Caco-2 (cell line): Measurements from ENCODE around the gene EMP1. TPM values are rescaled to one million over a fixed set of nuclear protein-coding genes. Genes with fewer than 3 reads are reported as not detected.

Experiments used
- BruUV-seq: library from RNA; stranded (reverse); fragments of 400-500 nt; replicated peaks from 2 replicates; lab custom pipeline; 2021; lab: Mats Ljungman, UMichigan
- CTCF ChIA-PET: fragments of 300-600 bp; sonication (Branson Sonifier 250); formaldehyde crosslinking; loops from one replicate; lab custom pipeline; 2022; ENCODE audit warnings: antibody characterized with exemption; lab: Charles Lee
- POLR2A ChIA-PET: fragments of 300-600 bp; sonication (Branson Sonifier 250); formaldehyde crosslinking; loops from one replicate; lab custom pipeline; 2022; ENCODE audit warnings: antibody characterized with exemption; lab: Charles Lee
- DNase-seq, 2 experiments: peaks; one replicate each; pipeline versions ENCODE4 v3.0.0 to v3.0.0-alpha.2; 2020 to 2022
- H3K27me3 ChIP-seq: replicated peaks from 2 replicates; pipeline ENCODE4 v1.6.0; 2011; ENCODE audit warnings: low read length; ENCODE audit not compliant: control insufficient read depth, insufficient read depth
- H3K36me3 ChIP-seq: 2 replicates; pipeline ENCODE4 v1.5.1; 2011; ENCODE audit warnings: low read length; ENCODE audit not compliant: control insufficient read depth, insufficient read depth
- H3K4me1 ChIP-seq: fragments of 250-450 bp; sonication (Bioruptor Pico); 2 replicates; pipeline ENCODE4 v1.5.1; 2020; ENCODE audit warnings: mild to moderate bottlenecking
- H3K4me3 ChIP-seq: 2 replicates; pipeline ENCODE4 v1.5.1; 2011; ENCODE audit warnings: low read depth, mild to moderate bottlenecking, control low read depth, low read length
- H3K9me3 ChIP-seq: fragments of 250-450 bp; sonication (Bioruptor Pico); 2 replicates; pipeline ENCODE4 v1.5.1; 2020; ENCODE audit warnings: mild to moderate bottlenecking, moderate library complexity
- H3K27ac Mint-ChIP-seq: one replicate; pipeline ENCODE4 v1.8.0; 2022; ENCODE audit warnings: mixed read lengths; ENCODE audit not compliant: unreplicated experiment
- H3K27me3 Mint-ChIP-seq: one replicate; pipeline ENCODE4 v1.8.0; 2022; ENCODE audit warnings: mixed read lengths; ENCODE audit not compliant: insufficient read depth, unreplicated experiment
- H3K36me3 Mint-ChIP-seq: one replicate; pipeline ENCODE4 v1.8.0; 2022; ENCODE audit warnings: mild to moderate bottlenecking, mixed read lengths; ENCODE audit not compliant: insufficient read depth, unreplicated experiment
- H3K4me1 Mint-ChIP-seq: one replicate; pipeline ENCODE4 v1.8.0; 2022; ENCODE audit warnings: low read depth, mixed read lengths; ENCODE audit not compliant: unreplicated experiment
- H3K4me3 Mint-ChIP-seq: one replicate; pipeline ENCODE4 v1.8.0; 2022; ENCODE audit warnings: mild to moderate bottlenecking, moderate library complexity, mixed read lengths; ENCODE audit not compliant: unreplicated experiment
- H3K9me3 Mint-ChIP-seq: one replicate; pipeline ENCODE4 v1.8.0; 2022; ENCODE audit warnings: mixed read lengths; ENCODE audit not compliant: unreplicated experiment
- CTCF ChIP-seq, 2 experiments: fragments of 200-600 bp in 1 of 2; IDR thresholded peaks; 1 replicate in 1 of 2; 2 replicates in 1 of 2; pipeline versions ENCODE4 v1.5.1 to v1.8.0; 2011 to 2022; ENCODE audit warnings: antibody characterized with exemption in 1 of 2, control low read depth in 1 of 2, inconsistent platforms in 1 of 2, low read depth in 1 of 2, low read length in 1 of 2, mild to moderate bottlenecking in 1 of 2, moderate library complexity in 1 of 2; ENCODE audit not compliant: insufficient read depth in 1 of 2, severe bottlenecking in 1 of 2, unreplicated experiment in 1 of 2
- intact Hi-C: fragments of 100-400 bp; cut with micrococcal nuclease; formaldehyde crosslinking; loops from one replicate; pipeline ENCODE4 v1.10.0; 2022; ENCODE audit not compliant: unreplicated experiment
- total RNA-seq: library from RNA; stranded (reverse); gene quantifications from 2 replicates; pipeline ENCODE4 v1.2.3, GENCODE V29; 2022

Gene EMP1
- total RNA-seq, 1 experiment from 2014 or later: 6.6 TPM

DNA sequence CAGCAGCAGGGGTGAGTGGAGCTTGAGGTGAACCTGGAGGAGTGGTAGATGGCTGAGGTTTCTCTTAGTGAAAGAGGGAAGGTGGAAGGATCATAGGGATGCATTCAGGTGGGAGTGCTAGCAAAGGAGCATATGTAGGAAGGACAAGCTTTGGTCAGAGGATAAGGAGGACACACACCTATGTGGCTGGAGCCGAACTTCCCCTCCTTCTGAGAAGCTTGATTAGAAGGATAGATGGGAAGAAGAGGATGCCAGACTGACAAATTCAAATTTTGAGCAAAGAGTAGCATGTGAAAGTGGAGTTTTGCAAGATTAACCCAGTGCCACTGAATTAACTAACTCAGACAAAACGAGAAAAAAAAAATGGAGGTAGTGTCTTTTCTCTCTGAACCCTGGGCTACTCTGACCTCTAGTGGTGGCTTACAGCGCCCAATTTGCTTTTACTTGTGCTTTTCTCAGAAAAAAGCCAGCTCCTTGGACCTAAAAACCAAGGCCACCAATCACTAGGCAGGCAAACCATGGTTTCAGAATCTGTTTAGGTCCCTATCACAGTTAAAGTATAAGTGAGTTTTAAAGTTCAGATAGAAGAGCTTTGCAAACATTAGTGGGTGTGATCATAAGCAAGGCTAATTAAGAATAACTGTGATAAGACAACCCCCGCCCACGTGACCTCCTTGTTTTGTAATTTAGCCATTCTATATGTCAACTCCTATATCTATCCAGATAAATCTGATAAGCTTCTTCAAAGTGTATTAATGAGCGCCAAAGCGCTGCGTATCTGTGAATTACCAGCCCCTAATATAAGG, 15.5 kb downstream of the EMP1 start:
- ChIA-PET POLR2A (interaction anchor here (0.5 to 1.0 kb wide), 2 partner anchors 34 to 114 kb away, joined by 3 to 4 read pairs; no protein-coding TSS in a partner anchor), CTCF (interaction anchor here (0.5 to 4.2 kb wide), 31 partner anchors 9 to 770 kb away, joined by 3 to 68 read pairs (median 5); partner anchors contain the start of genes FAM234B, GPRC5A and GSG1)
- no peak overlapping the region for H3K4me3 ChIP-seq
- intact Hi-C loops: loop anchor here (1.0 to 5.0 kb wide), 7 partner anchors 22 to 425 kb away; partner anchors contain the start of gene APOLD1
- Mint-ChIP-seq H3K9me3 (no peaks in the 10 kb centered on the region), H3K4me1 (peaks cover 17% of the 10 kb centered on the region), H3K4me3 (peak overlapping the region; percentile 17), H3K27ac (peak overlapping the region; percentile 59), H3K36me3 (no peaks in the 10 kb centered on the region), H3K27me3 (no peaks in the 10 kb centered on the region)
- H3K36me3 ChIP-seq: no peaks in the 10 kb centered on the region
- peak; percentile 83 to 87 for DNase-seq
- peaks cover 7% of the 10 kb centered on the region for H3K9me3 ChIP-seq
- H3K4me1 ChIP-seq: peaks cover 21% of the 10 kb centered on the region
- H3K27me3 ChIP-seq: no peaks in the 10 kb centered on the region
- TF ChIP-seq CTCF (IDR thresholded peaks at IDR 0.05; ENCODE audit: insufficient read depth in 1 of 2, low read depth in 1 of 2, low read length in 1 of 2, severe bottlenecking in 1 of 2, unreplicated experiment in 1 of 2): peak; percentile 91 to 97
- BruUV-seq: no TSS peak

DNA sequence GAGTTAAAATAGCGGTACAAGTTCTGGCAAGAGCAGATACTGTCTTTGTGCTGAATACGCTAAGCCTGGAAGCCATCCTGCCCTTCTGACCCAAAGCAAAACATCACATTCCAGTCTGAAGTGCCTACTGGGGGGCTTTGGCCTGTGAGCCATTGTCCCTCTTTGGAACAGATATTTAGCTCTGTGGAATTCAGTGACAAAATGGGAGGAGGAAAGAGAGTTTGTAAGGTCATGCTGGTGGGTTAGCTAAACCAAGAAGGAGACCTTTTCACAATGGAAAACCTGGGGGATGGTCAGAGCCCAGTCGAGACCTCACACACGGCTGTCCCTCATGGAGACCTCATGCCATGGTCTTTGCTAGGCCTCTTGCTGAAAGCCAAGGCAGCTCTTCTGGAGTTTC, 18.5 kb downstream of the EMP1 start:
- peaks cover 22% of the 10 kb centered on the region for H3K9me3 Mint-ChIP-seq
- Histone ChIP-seq H3K4me1 (peaks cover 6% of the 10 kb centered on the region), H3K9me3 (peaks cover 7% of the 10 kb centered on the region), H3K27me3 (no peaks in the 10 kb centered on the region), H3K36me3 (no peaks in the 10 kb centered on the region), H3K4me3 (no peak overlapping the region)
- BruUV-seq: no TSS peak
- POLR2A ChIA-PET: interaction anchor here (0.5 kb wide), 1 partner anchor 25 kb away, joined by 7 read pairs; no protein-coding TSS in a partner anchor
- no peak for DNase-seq
- H3K27me3 Mint-ChIP-seq: no peaks in the 10 kb centered on the region
- H3K4me3 Mint-ChIP-seq: no peak overlapping the region
- H3K27ac Mint-ChIP-seq: no peak overlapping the region
- H3K4me1 Mint-ChIP-seq: peaks cover 7% of the 10 kb centered on the region
- intact Hi-C loops: no loop called here
- H3K36me3 Mint-ChIP-seq: no peaks in the 10 kb centered on the region
- TF ChIP-seq CTCF (IDR thresholded peaks at IDR 0.05; ENCODE audit: insufficient read depth in 1 of 2, low read depth in 1 of 2, low read length in 1 of 2, severe bottlenecking in 1 of 2, unreplicated experiment in 1 of 2): no peak
- CTCF ChIA-PET: interaction anchor here (0.6 kb wide), 1 partner anchor 332 kb away, joined by 6 read pairs; no protein-coding TSS in a partner anchor

- Histone ChIP-seq H3K4me3 (no peak overlapping the region), H3K9me3 (peaks cover 7% of the 10 kb centered on the region), H3K27me3 (no peaks in the 10 kb centered on the region), H3K4me1 (peaks cover 10% of the 10 kb centered on the region), H3K36me3 (no peaks in the 10 kb centered on the region)
- no peak overlapping the region for H3K4me3 Mint-ChIP-seq
- CTCF ChIA-PET: interaction anchor here (1.0 kb wide), 1 partner anchor 215 kb away, joined by 3 read pairs; no protein-coding TSS in a partner anchor
- intact Hi-C loops: no loop called here
- H3K36me3 Mint-ChIP-seq: no peaks in the 10 kb centered on the region
- no peak for TF ChIP-seq CTCF (IDR thresholded peaks at IDR 0.05; ENCODE audit: insufficient read depth in 1 of 2, low read depth in 1 of 2, low read length in 1 of 2, severe bottlenecking in 1 of 2, unreplicated experiment in 1 of 2)
- H3K4me1 Mint-ChIP-seq: peaks cover 14% of the 10 kb centered on the region
- H3K9me3 Mint-ChIP-seq: peaks cover 22% of the 10 kb centered on the region
- no TSS peak for BruUV-seq
- POLR2A ChIA-PET: no interaction called here
- no peak for DNase-seq
- H3K27ac Mint-ChIP-seq: no peak overlapping the region
- no peaks in the 10 kb centered on the region for H3K27me3 Mint-ChIP-seq
Observed at GRCh38 chr12:13218641-13219040, 22.1 kb downstream of the EMP1 start.
